NCI-H345 treated with DMSO at 0.1 percent for 48 hours (cell line): Measurements from ENCODE around the gene CAMK1D.
A peak's percentile ranks its signal among the peaks of the same experiment; 100 is the strongest.
"Not testable (repeated sequence)": the region's sequence is repeated elsewhere in the genome, so short reads cannot be mapped to it uniquely, and the experiment has no call there.

Experiments
- DNase-seq: peaks from one replicate; lab custom pipeline; 2025; ENCODE audit not compliant: unreplicated experiment; lab: John Stamatoyannopoulos, UW

The CAMK1D gene

GRCh38 chr10:12423896-12424295 lies 74.5 kb downstream of the CAMK1D start:
- no peak for DNase-seq

DNA sequence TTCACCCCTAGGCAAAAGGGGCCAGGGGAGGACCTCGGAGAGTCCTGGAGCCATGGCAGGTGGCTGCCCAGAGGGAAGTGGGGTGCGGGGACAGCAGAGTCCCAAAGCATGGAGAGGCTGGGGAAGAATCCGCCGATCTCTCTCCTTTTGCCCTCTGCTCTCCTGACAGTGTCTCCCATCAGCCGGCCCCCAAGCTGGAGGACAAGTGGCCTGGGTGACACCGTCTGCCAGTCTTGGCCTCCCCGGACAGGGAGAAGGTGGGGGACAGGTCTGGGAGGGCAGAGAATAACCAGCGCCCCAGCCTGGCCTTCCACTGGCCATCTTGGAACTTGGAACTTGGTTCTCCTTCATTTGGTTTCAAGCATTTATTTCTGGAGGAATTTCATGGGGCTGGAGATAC lies 77.9 kb downstream of the CAMK1D start:
- no peak for DNase-seq

- DNase-seq: no peak
Measured at GRCh38 chr10:12428447-12429135, 79.2 kb downstream of the CAMK1D start.

DNA sequence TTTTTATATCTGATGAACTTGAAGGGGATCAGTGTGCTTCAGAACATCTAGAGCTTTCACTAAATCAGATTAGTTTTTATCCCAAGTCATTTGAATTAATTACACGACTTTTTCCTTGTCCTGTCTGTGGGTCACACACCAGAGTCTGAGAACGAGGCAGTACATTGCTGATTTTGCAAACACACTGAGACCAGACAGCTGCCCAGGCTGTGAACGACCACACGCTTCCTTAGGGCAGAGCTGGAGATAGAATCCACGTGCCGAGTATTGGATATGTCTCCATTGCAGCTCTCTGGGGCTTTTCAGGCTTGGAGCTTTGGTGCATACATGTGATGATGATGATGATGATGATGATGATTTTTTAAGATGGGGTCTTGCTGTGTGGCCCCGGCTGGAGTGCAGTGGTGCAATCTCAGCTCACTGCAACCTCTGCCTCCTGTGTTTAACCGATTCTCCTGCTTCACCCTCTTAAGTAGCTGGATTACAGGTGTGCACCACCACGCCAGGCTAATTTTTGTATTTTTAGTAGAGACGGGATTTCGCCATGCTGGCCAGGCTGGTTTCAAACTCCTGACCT lies 81.1 kb downstream of the CAMK1D start:
- no peak for DNase-seq

DNA sequence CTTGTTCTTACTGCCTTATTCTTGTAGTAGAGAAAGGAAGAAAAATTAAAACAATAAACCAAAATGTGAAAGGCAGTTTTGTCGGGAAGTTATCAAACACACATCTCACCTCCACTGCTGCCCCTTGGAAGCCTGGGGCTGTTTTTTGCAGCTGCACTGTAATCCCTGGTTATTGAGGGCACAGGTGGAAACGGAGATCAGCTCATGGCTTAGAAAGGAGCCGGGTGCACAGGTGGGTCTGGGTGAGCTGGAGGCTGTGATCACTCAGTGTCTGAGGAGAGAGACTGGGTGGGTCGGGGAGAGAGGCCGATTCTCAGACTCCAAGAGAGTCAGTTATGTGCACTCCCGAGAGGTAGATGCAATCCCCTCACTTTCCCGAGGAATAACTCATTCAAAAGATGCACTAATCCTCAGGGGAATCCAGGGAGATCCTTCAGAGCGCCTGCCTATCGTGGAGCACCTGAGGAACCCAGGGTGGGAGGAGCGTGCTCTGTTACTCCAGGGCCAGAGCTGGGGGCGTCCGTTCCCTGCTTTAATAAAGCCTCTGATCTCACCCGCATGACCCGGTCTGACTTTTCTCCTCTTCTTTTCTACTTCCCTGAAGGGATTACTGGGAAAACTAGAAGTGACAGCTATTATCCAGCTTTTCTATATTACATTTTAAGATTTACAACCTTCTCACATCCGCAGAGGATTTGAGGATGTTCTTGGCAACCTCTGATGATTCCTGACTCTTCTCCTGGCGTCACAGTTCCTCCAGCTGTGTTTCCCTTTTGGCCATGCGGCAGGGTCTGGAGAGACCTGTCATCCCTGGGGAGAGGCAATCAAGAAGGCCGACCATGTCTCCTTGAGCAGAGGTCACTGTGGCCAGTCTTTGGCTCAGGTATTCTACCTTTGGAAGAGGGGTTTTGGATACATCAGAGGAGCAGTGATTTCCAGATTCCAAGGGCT lies 82.1 kb downstream of the CAMK1D start:
- no peak for DNase-seq

DNA sequence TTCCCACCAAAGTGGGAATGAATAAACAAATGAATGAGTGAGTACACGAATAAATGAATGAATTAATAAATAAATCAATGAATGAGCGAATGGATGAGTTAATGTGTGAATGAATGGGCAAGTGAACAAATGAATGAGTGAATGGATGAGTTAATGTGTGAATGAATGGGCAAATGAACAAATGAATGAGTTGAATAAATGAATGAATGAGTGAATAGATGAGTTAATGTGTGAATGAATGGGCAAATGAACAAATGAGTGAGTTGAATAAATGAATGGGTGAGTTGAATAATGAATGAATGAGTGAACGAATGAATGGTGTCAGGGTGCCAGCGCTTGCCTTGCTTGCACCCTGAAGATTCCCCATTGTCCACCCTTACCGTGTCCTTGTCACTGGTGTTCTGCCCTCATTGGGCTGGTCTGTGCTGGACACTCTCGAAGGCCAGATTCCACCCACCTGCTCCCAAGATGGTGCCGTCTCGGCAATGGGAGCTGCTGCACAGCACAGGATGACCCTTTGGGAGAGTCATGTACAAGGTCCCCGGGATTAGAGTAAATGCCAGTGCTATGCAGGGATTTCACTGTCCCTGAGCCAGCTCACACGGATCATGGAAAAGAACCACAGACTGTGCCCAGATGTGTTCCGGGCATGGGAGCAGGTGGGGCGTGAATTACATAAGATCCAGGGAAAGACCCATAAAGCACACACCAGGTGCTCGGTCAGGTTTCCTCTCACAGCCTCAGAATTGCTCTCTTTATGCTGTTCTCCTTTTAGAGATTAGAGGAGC lies 83.2 kb downstream of the CAMK1D start:
- peak; percentile 48 for DNase-seq

- no peak for DNase-seq
Measured at GRCh38 chr10:12434277-12434676, 84.9 kb downstream of the CAMK1D start.

DNA sequence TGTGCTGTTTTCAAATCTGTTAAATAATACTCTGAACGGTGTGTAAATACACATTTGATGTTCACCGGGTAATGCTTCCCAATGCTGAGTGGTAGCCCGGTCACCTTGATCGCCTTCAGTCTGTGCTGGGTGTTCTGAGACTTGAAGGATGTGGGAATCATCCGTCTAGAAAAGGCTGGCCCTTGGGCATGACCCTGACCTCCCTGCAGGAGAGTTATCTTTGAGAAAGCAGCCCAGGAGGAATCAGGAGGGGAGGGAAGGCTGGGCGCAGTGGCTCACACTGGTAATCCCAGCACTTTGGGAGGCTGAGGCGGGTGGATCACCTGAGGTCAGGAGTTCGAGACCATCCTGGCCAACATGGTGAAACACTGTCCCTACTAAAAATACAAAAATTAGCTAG lies 85.3 kb downstream of the CAMK1D start:
- not testable (repeated sequence) for DNase-seq

GRCh38 chr10:12435348-12435747 lies 86.0 kb downstream of the CAMK1D start:
- peak; percentile 21 for DNase-seq

GRCh38 chr10:12438919-12439692 lies 89.8 kb downstream of the CAMK1D start:
- DNase-seq: no peak

DNA sequence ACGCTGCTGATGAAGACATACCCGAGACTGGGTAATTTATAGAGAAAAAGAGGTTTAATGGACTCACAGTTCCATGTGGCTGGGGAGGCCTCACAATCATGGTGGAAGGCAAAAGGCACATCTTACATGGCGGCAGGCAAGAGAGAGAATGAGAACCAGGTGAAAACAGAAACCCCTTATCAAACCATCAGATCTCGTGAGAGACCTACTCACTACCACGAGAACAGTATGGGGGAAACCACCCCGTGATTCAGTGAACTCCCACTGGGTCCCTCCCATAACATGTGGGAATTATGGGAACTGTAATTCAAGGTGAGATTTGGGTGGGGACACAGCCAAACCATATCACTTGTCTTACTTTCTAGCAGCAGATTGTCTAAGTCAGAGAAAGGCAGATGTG lies 90.4 kb downstream of the CAMK1D start:
- DNase-seq: not testable (repeated sequence)

DNA sequence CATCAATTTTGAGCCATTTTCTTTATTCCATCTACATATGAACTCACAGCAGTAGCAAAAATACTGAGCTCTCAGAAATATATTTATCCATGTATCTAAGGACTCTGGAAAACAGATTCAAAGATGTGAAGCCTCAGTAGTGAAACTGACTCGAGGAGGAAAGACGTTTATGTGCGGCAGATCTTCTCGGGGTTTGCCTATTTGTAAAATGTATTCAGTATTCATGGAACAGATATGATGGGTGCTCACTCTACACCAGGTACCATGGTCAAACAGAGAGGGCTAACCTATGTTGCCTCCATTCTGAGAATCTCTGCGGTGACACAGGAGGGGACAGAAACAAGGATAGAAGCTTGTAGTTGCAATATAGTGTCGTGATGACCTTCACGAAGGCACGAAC lies 93.7 kb downstream of the CAMK1D start:
- DNase-seq: no peak

DNA sequence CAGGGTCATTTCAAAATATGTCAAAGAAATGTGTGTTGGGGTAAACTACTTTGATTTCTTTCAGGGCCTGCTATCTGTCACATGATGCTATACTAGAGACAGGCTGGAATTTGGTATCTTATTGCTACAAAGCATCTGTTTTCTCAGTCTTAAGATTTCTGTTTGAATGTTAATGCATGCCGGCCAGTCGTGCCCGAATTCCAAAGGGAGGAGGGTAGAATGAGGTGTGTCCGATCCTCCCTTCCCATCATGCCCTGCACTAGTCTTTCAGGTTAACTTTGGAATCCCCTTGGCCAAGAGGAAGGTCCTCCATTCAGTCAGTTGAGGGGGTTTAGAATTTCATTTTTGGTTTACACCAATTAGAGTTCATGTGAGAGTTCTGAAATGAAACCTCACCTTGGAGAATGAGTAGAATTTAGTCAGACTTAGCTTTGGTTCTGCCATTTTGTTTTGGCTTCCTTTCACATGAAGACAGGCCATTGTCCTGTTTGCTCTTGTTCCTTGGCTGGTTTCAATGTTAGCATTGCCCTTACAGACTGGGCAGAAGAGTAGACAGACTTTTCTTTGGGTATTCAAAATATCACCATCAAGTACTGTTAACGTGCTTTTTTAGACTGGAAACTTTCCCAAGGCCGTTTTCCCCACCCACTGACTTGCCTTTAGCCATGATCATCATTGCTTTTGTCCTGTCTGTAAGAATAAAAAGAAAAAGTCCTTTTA lies 95.8 kb downstream of the CAMK1D start:
- DNase-seq: no peak

DNA sequence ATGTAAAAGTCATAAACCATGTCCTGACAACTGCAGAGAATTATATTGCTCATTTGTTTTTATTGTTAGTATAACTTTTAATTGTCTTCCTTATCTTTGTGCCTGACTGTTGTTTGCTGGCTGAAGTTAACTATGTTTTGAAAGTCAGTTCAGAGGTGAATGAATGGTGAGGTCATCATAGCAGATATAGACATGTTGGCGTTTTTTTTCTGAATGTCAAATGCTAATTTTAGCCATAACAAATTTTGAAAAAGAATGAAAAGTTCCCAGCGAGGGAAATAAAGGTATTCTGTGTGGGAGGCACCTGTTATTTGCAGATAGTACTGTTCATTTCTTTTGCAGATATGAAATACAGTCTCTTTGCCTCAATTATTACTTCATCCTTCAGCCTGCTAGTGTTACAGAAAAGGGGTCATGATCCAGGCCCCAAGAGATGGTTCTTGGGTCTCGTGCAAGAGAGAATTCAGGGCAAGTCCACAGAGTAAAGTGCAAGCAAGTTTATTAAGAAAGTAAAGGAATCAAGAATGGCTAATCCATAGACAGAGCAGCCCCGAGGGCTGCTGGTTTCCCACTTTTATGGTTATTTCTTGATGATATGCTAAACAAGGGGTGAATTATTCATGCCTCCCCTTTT lies 96.5 kb downstream of the CAMK1D start:
- DNase-seq: no peak

DNA sequence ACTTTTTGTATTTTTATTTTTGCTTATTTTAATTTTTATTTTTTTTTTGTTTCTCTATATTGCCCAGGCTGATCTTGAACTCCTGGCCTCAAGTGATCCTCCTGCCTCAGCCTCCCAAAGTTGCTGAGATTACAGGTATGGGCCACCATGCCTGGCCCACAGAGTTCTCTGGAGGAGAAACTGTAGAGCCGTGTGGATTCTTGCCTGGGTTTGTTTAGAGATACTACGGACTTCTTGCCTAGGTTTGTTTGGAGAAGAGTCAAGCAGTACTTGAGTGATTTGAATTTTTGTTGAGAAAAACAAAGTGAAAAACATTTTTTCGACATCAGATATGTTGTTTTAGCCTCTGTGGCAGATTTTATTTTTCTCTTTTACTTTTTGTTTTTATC lies 99.0 kb downstream of the CAMK1D start:
- no peak for DNase-seq

DNA sequence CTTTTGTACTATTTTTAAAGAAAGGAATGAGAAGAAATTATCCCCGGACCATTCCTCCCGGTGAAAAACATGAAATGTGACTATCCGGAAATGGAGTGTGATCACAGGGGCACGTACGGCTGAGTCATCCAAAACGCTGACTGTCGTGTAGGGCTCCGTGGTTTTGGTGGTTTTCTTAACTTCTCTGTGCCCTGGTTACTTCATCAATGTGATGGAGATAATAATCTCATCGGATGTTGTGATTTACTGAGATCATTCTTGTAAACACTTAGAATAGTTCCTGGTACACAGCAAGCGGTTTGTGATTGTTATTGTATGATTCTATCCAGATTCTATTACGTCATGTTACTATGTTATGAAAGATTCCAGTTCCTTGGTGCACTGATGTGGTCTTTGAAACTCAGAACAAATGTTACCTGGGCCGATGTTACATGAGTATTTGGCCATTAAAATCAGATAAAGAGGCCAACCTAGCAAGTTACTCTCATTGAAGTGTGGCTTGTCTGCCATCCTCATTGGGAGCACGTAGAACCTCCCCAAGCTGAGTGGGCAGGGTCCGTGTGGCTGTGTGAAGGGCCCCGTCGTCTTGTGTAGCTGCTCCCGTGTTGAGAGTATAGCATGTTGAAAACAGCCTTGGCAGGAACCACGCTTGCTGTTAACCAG lies 99.5 kb downstream of the CAMK1D start:
- DNase-seq: no peak

GRCh38 chr10:12455318-12455717 lies 106.0 kb downstream of the CAMK1D start:
- no peak for DNase-seq

GRCh38 chr10:12455766-12456165 lies 106.4 kb downstream of the CAMK1D start:
- no peak for DNase-seq

- DNase-seq: no peak
Measured at GRCh38 chr10:12459340-12459739, 110.0 kb downstream of the CAMK1D start.
